Measurements from ENCODE around the gene TBC1D10B. TPM values are rescaled to one million over a fixed set of nuclear protein-coding genes. Genes with fewer than 3 reads are reported as not detected.
A peak's percentile ranks its signal among the peaks of the same experiment; 100 is the strongest.
"Not testable (repeated sequence)": the region's sequence is repeated elsewhere in the genome, so short reads cannot be mapped to it uniquely, and the experiment has no call there.

Gene TBC1D10B
- total RNA-seq, 1 donor from 2014 or later, result 43.3 TPM

DNA sequence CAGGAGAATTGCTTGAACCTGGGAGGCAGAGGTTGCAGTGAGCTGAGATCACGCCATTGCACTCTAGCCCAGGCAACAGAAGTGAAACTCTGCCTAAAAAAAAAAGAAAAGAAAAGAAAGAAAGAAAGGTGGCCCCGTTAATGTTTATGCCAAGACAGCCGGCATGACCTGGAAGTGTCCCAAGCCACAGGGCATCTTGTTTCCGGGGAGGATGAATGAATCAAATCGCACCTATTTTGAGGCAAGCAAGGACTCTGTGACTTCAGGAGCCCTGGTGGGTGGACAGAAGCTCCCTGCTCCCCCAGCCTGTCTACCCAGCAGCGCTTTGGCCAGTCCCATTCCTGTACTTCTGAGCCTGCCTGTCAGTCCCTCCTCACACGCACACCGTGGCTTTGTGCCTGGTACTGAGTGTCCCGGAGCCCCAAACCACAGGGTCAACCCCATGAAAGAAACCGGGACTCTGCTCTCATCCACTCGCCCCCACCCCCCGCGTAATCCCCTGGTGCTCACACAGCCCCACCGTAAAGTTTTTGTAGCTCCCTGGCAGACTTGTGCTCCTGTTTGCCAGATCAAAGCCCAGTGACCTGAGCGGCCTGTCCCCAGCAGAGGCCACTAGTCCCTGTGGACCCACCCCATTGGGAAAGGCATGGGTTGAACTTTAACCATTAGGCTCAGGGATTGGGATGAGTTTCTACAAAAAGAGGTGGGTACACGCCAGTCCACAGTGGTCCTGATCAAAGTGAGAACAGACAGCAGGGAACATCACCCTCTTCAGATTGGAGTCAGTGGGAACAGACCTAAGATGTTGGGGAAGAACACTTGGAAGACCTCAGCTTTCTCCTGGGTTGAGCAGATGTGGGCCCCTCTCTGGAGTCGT lies 34.5 kb downstream of the TBC1D10B start:
- Mint-ChIP-seq H3K27ac (ENCODE audit: unreplicated experiment) (peak overlapping the region; percentile 83), H3K36me3 (ENCODE audit: low read depth) (no peaks in the 10 kb centered on the region), H3K4me3 (ENCODE audit: unreplicated experiment) (peak overlapping the region; percentile 72), H3K27me3 (ENCODE audit: low read depth) (no peaks in the 10 kb centered on the region), H3K4me1 (ENCODE audit: low read depth) (peaks cover 14% of the 10 kb centered on the region), H3K9me3 (ENCODE audit: low read depth) (no peaks in the 10 kb centered on the region)
- no peak for DNase-seq (ENCODE audit: low spot score)
- TF ChIP-seq, protein P1, sequence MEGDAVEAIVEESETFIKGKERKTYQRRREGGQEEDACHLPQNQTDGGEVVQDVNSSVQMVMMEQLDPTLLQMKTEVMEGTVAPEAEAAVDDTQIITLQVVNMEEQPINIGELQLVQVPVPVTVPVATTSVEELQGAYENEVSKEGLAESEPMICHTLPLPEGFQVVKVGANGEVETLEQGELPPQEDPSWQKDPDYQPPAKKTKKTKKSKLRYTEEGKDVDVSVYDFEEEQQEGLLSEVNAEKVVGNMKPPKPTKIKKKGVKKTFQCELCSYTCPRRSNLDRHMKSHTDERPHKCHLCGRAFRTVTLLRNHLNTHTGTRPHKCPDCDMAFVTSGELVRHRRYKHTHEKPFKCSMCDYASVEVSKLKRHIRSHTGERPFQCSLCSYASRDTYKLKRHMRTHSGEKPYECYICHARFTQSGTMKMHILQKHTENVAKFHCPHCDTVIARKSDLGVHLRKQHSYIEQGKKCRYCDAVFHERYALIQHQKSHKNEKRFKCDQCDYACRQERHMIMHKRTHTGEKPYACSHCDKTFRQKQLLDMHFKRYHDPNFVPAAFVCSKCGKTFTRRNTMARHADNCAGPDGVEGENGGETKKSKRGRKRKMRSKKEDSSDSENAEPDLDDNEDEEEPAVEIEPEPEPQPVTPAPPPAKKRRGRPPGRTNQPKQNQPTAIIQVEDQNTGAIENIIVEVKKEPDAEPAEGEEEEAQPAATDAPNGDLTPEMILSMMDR (IDR thresholded peaks at IDR 0.05), result no peak

DNA sequence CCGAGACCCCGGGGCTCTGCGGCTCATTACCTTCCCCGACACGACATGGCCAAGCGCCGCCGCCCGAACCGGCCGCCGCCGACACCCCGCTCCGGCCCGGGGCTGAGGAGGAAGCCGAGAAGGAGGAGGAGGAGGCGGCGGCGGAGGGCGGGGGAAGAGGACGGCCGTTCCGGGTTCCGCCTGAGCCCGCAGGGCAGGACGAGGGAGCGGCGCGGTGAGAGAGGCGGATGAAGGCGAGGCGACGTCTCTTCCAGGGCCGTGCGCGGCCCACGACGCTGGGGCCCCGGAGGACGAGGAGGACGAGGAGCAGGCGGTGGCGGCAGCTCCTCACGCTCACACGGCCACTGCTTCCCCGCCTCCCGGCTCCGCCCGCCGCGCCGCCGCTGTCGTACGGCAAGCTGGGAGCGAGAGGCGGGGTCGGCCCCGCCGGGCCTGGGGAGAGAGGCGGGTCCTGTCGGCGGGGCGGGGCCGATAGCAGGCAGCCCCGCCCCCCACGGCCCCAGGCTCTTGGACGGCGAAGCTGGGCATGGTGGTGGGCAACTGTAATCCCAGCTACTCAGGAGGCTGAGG lies 35.2 kb downstream of the TBC1D10B start:
- not testable (repeated sequence) for H3K36me3 Mint-ChIP-seq (ENCODE audit: low read depth); DNase-seq (ENCODE audit: low spot score); H3K27me3 Mint-ChIP-seq (ENCODE audit: low read depth); H3K9me3 Mint-ChIP-seq (ENCODE audit: low read depth)
- Mint-ChIP-seq H3K27ac (ENCODE audit: unreplicated experiment) (peak overlapping the region; percentile 91), H3K4me1 (ENCODE audit: low read depth) (peaks cover 18% of the 10 kb centered on the region), H3K4me3 (ENCODE audit: unreplicated experiment) (peak overlapping the region; percentile 72)

DNA sequence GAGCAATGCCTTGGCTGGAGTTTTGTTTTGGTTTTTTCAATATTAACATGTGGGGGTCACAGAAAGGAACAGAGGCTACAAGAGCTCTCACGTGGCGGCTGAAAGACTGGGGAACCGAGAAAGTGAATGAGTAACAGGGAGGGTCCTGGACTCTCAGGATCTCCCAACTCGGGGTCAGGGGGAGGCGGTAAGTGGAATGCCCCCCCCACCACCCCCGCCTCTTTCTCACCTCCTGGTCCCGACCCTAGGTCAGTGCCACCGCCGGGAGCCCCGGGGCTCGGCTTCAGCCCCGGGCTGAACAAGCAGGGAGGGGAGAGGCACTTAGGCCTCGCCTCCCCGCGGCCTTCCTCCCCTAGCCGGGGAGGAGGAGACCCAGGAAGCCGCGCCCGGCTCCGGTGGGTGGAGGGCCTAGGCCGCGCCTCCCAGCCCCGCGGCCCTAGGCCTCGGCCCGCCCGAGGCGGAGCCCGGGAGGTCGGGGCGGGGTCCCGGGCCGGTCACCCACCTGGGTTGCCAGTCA lies 35.8 kb downstream of the TBC1D10B start:
- H3K9me3 Mint-ChIP-seq (ENCODE audit: low read depth); DNase-seq (ENCODE audit: low spot score); H3K27me3 Mint-ChIP-seq (ENCODE audit: low read depth); H3K36me3 Mint-ChIP-seq (ENCODE audit: low read depth): not testable (repeated sequence)
- Mint-ChIP-seq H3K4me3 (ENCODE audit: unreplicated experiment) (peak overlapping the region; percentile 95), H3K4me1 (ENCODE audit: low read depth) (peaks cover 18% of the 10 kb centered on the region), H3K27ac (ENCODE audit: unreplicated experiment) (peak overlapping the region; percentile 96)

DNA sequence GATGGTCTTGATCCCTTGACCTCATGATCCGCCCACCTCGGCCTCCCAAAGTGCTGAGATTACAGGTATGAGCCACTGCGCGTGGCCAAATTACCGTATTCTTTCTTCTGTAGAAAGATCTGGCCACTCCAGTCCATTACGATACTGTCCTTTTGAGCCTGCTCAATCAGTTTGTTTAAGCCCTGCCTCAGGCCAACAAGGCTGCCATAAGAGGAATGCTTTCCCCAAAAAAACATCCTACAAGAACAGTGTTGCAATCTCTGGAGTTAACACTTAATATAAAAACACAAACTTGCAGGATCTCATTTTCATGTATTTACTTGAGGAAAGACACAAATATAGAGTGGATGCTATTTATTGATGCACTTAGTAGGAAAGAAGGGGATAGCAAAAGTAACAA lies 46.1 kb downstream of the TBC1D10B start:
- H3K27ac Mint-ChIP-seq (ENCODE audit: unreplicated experiment); H3K4me3 Mint-ChIP-seq (ENCODE audit: unreplicated experiment); H3K36me3 Mint-ChIP-seq (ENCODE audit: low read depth); DNase-seq (ENCODE audit: low spot score); H3K9me3 Mint-ChIP-seq (ENCODE audit: low read depth); H3K27me3 Mint-ChIP-seq (ENCODE audit: low read depth): not testable (repeated sequence)
- H3K4me1 Mint-ChIP-seq (ENCODE audit: low read depth), result peaks cover 19% of the 10 kb centered on the region

DNA sequence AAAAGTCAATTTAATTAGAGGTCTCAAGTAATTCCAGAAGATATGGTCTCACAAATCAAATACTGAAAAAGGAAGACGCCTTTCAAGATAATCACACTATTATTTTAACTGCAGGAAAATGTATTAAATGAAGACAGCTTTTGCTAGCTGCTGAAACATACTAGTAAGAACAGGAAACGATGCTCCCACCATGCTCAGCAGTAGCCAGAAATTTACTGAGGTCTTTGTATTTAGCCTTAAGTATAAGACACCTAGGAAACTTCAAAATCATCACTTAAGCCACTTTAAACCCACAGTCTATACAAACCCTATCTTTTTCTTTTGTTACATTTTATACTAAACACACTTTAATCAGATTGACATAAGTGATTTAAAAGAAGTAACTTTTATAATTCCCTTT lies 51.6 kb downstream of the TBC1D10B start:
- not testable (repeated sequence) for H3K4me1 Mint-ChIP-seq (ENCODE audit: low read depth); H3K27me3 Mint-ChIP-seq (ENCODE audit: low read depth); H3K4me3 Mint-ChIP-seq (ENCODE audit: unreplicated experiment); DNase-seq (ENCODE audit: low spot score); H3K9me3 Mint-ChIP-seq (ENCODE audit: low read depth); H3K36me3 Mint-ChIP-seq (ENCODE audit: low read depth); H3K27ac Mint-ChIP-seq (ENCODE audit: unreplicated experiment)

DNA sequence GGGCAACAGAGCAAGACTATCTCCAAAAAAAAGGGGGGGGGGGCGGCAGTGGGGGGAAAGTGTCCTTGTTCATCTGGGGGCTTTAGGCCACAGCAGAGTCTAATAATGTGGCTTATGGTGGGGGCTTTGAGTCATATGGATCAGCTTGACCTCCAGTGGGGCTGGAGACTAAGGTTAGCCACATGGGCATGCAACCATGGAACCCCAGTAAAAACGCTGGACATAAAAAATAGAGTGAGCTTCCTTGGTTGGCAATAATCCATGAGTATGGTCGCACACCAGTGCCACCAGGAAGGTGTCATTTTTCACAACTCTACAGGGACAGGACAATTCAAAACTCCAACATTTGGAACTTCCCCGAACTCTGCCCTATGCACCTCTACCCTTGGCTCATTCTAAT lies 59.4 kb downstream of the TBC1D10B start:
- H3K4me1 Mint-ChIP-seq (ENCODE audit: low read depth); H3K36me3 Mint-ChIP-seq (ENCODE audit: low read depth); H3K27ac Mint-ChIP-seq (ENCODE audit: unreplicated experiment); H3K27me3 Mint-ChIP-seq (ENCODE audit: low read depth); H3K9me3 Mint-ChIP-seq (ENCODE audit: low read depth); DNase-seq (ENCODE audit: low spot score); H3K4me3 Mint-ChIP-seq (ENCODE audit: unreplicated experiment): not testable (repeated sequence)

DNA sequence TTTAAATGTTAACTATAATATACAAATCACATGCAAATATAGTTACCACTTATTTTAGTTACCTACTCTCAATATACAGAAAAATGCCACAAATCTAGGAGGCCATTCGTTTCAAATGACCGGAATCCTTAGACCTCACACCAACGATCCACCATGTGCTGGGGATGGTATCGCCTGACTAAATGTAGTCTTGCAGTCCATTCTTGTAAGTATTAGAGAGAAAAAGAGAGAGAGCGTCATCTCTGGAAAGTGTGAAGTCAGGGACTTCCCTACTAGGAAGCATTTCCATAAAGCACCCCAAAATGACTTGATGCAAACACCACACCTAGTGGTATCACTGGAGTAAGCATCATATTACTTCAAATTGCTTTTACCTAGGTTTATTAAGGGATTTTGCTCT lies 61.0 kb downstream of the TBC1D10B start:
- not testable (repeated sequence) for H3K4me1 Mint-ChIP-seq (ENCODE audit: low read depth); DNase-seq (ENCODE audit: low spot score); H3K27ac Mint-ChIP-seq (ENCODE audit: unreplicated experiment); H3K27me3 Mint-ChIP-seq (ENCODE audit: low read depth); H3K9me3 Mint-ChIP-seq (ENCODE audit: low read depth); H3K4me3 Mint-ChIP-seq (ENCODE audit: unreplicated experiment); H3K36me3 Mint-ChIP-seq (ENCODE audit: low read depth)

Other genes with a start within 250 kb of the TBC1D10B start
- gene MAPK3, start 247.3 kb downstream of the TBC1D10B start, total RNA-seq, result 40.9 to 42.0 TPM (median 41.9 TPM) in 3 replicates
- 2.2 to 3.0 TPM (median 2.9 TPM) in 3 replicates for gene CORO1A, start 186.9 kb downstream of the TBC1D10B start, total RNA-seq
- gene BOLA2B, start 176.8 kb downstream of the TBC1D10B start, total RNA-seq, result 86.5 to 101 TPM (median 97.5 TPM) in 3 replicates
- 16.1 to 44.4 TPM (median 36.9 TPM) in 3 replicates for gene SLX1A, start 176.6 kb downstream of the TBC1D10B start, total RNA-seq
- gene SULT1A3, start 171.2 kb downstream of the TBC1D10B start, total RNA-seq, result 14.1 to 16.6 TPM (median 14.7 TPM) in 3 replicates
- gene NPIPB13, start 122.0 kb downstream of the TBC1D10B start, total RNA-seq, result 5.6 to 9.9 TPM (median 9.8 TPM) in 3 replicates
- gene CD2BP2, start 15.2 kb downstream of the TBC1D10B start, total RNA-seq, result 53.2 to 61.0 TPM (median 55.8 TPM) in 3 replicates
- gene MYL11, start 4.3 kb upstream of the TBC1D10B start, total RNA-seq, result 0.82 to 2.2 TPM (median 1.4 TPM) in 3 replicates
- gene SEPTIN1, start 12.1 kb upstream of the TBC1D10B start, total RNA-seq, result 0.85 to 1.7 TPM (median 1.3 TPM) in 3 replicates
- gene ZNF48, start 24.9 kb upstream of the TBC1D10B start, total RNA-seq, result 10.6 to 11.8 TPM (median 10.8 TPM) in 3 replicates
- 10.2 to 16.3 TPM (median 10.8 TPM) in 3 replicates for gene ZNF771, start 37.1 kb upstream of the TBC1D10B start, total RNA-seq
- gene DCTPP1, start 59.5 kb upstream of the TBC1D10B start, total RNA-seq, result 25.5 to 33.8 TPM (median 26.4 TPM) in 3 replicates
- gene SEPHS2, start 75.4 kb upstream of the TBC1D10B start, total RNA-seq, result 37.4 to 54.3 TPM (median 53.8 TPM) in 3 replicates
- gene ITGAL, start 102.2 kb upstream of the TBC1D10B start, total RNA-seq, result not detected in 3 replicates
- gene ZNF768, start 156.1 kb upstream of the TBC1D10B start, total RNA-seq, result 27.6 to 30.0 TPM (median 28.6 TPM) in 3 replicates
- 3.5 to 6.7 TPM (median 6.7 TPM) in 3 replicates for gene ZNF747, start 164.4 kb upstream of the TBC1D10B start, total RNA-seq
- 8.3 to 11.1 TPM (median 8.6 TPM) in 3 replicates for gene ZNF764, start 187.9 kb upstream of the TBC1D10B start, total RNA-seq
- 11.7 to 15.0 TPM (median 13.7 TPM) in 3 replicates for gene ZNF688, start 201.2 kb upstream of the TBC1D10B start, total RNA-seq
- gene ZNF785, start 215.2 kb upstream of the TBC1D10B start, total RNA-seq, result 17.0 to 20.2 TPM (median 17.7 TPM) in 3 replicates
- gene ZNF689, start 239.9 kb upstream of the TBC1D10B start, total RNA-seq, result 5.9 to 8.5 TPM (median 7.1 TPM) in 3 replicates